K562 (cell line): Measurements from ENCODE around the gene CTSH. TPM values are rescaled to one million over a fixed set of nuclear protein-coding genes. Genes with fewer than 3 reads are reported as not detected.

ENCODE experiments used
- CHD2 ChIP-seq: IDR thresholded peaks from 2 replicates; pipeline ENCODE4 v1.6.1; 2011; ENCODE audit warnings: low read depth, low read length
- HDAC2 ChIP-seq: fragments of 450-650 bp; IDR thresholded peaks from 2 replicates; pipeline ENCODE4 v1.6.1; 2016; ENCODE audit warnings: mild to moderate bottlenecking
- RCOR1 ChIP-seq, 2 experiments: IDR thresholded peaks; 2 replicates each; pipeline ENCODE4 v1.6.1; 2012; ENCODE audit warnings: low read depth in 2 of 2, low read length in 2 of 2, borderline replicate concordance in 1 of 2, improper control_type of control experiment in 1 of 2
- RREB1 ChIP-seq: fragments of 250-450 bp; sonication (Bioruptor Pico); IDR thresholded peaks from 2 replicates; pipeline ENCODE4 v1.4.0; 2020
- ZNF212 ChIP-seq: fragments of 450-650 bp; formaldehyde crosslinking; IDR thresholded peaks from 2 replicates; pipeline ENCODE4 v1.4.0; 2020; ENCODE audit warnings: mild to moderate bottlenecking
- ZNF445 ChIP-seq: fragments of 250-450 bp; sonication (Bioruptor Pico); IDR thresholded peaks from 2 replicates; pipeline ENCODE4 v1.4.0; 2020; ENCODE audit warnings: low read depth, mild to moderate bottlenecking, moderate library complexity
- polyA plus RNA-seq, 8 experiments: library from polyadenylated mRNA; depleted of rRNA in 4 of 8; stranded (reverse) in 5 of 8; unstranded in 3 of 8; fragments of >200 nt; fragmentation: Nextera tagmentation in 2 of 8; fragmentation: Illumina TruSeq in 1 of 8; extraction: Ambion mirVana in 2 of 8; extraction: Trizol in 1 of 8; gene quantifications; 2 replicates each; pipeline versions ENCODE4 v1.2.1 to v1.2.3, GENCODE V29; 2011 to 2014; ENCODE audit warnings: inconsistent platforms in 1 of 8, missing spikeins in 1 of 8
- total RNA-seq, 7 experiments: library from RNA; depleted of rRNA in 6 of 7; stranded (reverse); fragments of >200 nt in 6 of 7; fragmentation: Illumina TruSeq in 2 of 7; extraction: Trizol in 2 of 7; gene quantifications; 2 replicates each; pipeline versions ENCODE4 v1.2.1 to v1.2.3, GENCODE V29; 2011 to 2021; ENCODE audit warnings: low replicate concordance in 1 of 7
- TF ChIP-seq, protein P1 (sequence below): fragments of 450-650 bp; IDR thresholded peaks from 2 replicates; pipeline ENCODE4 v1.6.1; 2016; ENCODE audit warnings: mild to moderate bottlenecking
- TF ChIP-seq, protein P2 (sequence below): sonication (generic); formaldehyde crosslinking; IDR thresholded peaks from 2 replicates; pipeline ENCODE4 v1.8.0; 2023; ENCODE audit warnings: missing genetic modification reagents, mild to moderate bottlenecking, borderline replicate concordance
- TF ChIP-seq, protein P3 (sequence below): IDR thresholded peaks from 2 replicates; pipeline ENCODE4 v1.6.1; 2011; ENCODE audit not compliant: insufficient read length; ENCODE audit errors: extremely low read depth
- TF ChIP-seq, protein P4 (sequence below): fragments of 250-450 bp; sonication (Bioruptor Pico); IDR thresholded peaks from 2 replicates; pipeline ENCODE4 v1.4.0; 2020

CTSH gene
- total and polyA plus RNA-seq, 9 of the 15 experiments (the other 6 are each of a cell fraction or from before 2014, with no cell fraction given): 15.0 to 462 (median 173) TPM

DNA sequence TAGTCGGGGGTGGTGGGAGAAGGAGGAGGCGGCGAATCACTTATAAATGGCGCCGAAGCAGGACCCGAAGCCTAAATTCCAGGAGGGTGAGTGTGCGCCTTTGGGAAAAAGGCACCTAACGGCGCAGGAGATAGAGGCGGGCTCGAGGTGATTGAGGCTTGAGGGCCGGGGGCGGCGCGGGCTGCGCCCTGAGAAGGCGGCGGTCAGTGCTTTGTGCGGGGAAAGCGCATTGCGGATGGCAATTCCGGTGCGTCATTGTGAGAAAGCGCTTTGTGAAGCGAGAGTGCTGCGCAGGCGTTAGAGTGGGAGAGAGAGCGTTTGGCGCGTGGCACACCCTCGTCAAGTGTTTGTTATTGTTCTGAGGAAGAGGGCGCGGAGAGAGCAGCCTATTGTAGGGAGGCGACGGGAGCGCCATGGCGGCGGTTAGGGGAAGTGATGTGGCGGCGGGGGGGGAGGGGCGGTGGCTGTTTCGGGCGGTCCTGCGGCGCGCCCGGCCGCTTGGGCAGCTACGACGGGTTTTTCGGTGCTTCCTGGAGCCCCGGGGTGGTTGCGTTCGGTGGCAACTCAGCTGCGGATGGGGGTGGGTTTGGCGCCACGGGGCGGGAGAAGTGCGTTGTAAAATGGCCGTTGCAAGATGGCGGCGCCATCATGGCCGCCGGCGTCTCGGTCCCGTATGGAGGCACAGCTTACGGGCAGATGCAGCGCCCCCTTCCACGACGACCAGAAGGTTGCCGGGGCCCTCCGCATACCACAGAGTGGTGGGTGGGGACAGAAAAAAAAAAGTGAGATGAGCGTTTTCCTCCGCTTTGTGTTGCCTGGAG is 71.7 kb downstream of the CTSH start (continued):
- TF ChIP-seq, protein P1, sequence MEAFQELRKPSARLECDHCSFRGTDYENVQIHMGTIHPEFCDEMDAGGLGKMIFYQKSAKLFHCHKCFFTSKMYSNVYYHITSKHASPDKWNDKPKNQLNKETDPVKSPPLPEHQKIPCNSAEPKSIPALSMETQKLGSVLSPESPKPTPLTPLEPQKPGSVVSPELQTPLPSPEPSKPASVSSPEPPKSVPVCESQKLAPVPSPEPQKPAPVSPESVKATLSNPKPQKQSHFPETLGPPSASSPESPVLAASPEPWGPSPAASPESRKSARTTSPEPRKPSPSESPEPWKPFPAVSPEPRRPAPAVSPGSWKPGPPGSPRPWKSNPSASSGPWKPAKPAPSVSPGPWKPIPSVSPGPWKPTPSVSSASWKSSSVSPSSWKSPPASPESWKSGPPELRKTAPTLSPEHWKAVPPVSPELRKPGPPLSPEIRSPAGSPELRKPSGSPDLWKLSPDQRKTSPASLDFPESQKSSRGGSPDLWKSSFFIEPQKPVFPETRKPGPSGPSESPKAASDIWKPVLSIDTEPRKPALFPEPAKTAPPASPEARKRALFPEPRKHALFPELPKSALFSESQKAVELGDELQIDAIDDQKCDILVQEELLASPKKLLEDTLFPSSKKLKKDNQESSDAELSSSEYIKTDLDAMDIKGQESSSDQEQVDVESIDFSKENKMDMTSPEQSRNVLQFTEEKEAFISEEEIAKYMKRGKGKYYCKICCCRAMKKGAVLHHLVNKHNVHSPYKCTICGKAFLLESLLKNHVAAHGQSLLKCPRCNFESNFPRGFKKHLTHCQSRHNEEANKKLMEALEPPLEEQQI: no peak
- TF ChIP-seq ZNF212: no peak
- TF ChIP-seq RCOR1 (IDR thresholded peaks at IDR 0.05; ENCODE audit: borderline replicate concordance in 1 of 2, low read depth in 2 of 2, low read length in 2 of 2): no peak; a peak in 1 of 4 replicates
- TF ChIP-seq, protein P2, sequence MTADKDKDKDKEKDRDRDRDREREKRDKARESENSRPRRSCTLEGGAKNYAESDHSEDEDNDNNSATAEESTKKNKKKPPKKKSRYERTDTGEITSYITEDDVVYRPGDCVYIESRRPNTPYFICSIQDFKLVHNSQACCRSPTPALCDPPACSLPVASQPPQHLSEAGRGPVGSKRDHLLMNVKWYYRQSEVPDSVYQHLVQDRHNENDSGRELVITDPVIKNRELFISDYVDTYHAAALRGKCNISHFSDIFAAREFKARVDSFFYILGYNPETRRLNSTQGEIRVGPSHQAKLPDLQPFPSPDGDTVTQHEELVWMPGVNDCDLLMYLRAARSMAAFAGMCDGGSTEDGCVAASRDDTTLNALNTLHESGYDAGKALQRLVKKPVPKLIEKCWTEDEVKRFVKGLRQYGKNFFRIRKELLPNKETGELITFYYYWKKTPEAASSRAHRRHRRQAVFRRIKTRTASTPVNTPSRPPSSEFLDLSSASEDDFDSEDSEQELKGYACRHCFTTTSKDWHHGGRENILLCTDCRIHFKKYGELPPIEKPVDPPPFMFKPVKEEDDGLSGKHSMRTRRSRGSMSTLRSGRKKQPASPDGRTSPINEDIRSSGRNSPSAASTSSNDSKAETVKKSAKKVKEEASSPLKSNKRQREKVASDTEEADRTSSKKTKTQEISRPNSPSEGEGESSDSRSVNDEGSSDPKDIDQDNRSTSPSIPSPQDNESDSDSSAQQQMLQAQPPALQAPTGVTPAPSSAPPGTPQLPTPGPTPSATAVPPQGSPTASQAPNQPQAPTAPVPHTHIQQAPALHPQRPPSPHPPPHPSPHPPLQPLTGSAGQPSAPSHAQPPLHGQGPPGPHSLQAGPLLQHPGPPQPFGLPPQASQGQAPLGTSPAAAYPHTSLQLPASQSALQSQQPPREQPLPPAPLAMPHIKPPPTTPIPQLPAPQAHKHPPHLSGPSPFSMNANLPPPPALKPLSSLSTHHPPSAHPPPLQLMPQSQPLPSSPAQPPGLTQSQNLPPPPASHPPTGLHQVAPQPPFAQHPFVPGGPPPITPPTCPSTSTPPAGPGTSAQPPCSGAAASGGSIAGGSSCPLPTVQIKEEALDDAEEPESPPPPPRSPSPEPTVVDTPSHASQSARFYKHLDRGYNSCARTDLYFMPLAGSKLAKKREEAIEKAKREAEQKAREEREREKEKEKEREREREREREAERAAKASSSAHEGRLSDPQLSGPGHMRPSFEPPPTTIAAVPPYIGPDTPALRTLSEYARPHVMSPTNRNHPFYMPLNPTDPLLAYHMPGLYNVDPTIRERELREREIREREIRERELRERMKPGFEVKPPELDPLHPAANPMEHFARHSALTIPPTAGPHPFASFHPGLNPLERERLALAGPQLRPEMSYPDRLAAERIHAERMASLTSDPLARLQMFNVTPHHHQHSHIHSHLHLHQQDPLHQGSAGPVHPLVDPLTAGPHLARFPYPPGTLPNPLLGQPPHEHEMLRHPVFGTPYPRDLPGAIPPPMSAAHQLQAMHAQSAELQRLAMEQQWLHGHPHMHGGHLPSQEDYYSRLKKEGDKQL (CRISPR knock-in tag): no peak
- TF ChIP-seq, protein P3, sequence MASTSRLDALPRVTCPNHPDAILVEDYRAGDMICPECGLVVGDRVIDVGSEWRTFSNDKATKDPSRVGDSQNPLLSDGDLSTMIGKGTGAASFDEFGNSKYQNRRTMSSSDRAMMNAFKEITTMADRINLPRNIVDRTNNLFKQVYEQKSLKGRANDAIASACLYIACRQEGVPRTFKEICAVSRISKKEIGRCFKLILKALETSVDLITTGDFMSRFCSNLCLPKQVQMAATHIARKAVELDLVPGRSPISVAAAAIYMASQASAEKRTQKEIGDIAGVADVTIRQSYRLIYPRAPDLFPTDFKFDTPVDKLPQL: no peak
- 0 out of 2 replicates have a peak, but pooled peaks have one; percentile 5 for TF ChIP-seq CHD2
- TF ChIP-seq, protein P4, sequence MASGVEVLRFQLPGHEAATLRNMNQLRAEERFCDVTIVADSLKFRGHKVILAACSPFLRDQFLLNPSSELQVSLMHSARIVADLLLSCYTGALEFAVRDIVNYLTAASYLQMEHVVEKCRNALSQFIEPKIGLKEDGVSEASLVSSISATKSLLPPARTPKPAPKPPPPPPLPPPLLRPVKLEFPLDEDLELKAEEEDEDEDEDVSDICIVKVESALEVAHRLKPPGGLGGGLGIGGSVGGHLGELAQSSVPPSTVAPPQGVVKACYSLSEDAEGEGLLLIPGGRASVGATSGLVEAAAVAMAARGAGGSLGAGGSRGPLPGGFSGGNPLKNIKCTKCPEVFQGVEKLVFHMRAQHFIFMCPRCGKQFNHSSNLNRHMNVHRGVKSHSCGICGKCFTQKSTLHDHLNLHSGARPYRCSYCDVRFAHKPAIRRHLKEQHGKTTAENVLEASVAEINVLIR (CRISPR knock-in tag): no peak
- TF ChIP-seq ZNF445 (CRISPR knock-in tag): no peak
- TF ChIP-seq HDAC2: 0 out of 2 replicates have a peak, but pooled peaks have one; percentile 19
- TF ChIP-seq RREB1 (CRISPR knock-in tag): no peak
